WTC11 (cell line): ENCODE measurements around the gene TULP3. TPM values are rescaled to one million over a fixed set of nuclear protein-coding genes. Genes with fewer than 3 reads are reported as not detected.

Source experiments
- ATAC-seq: fragments of 200-7000 bp; cut with Tn5 transposase; 2 replicates; pipeline ENCODE4 v1.10.0; 2021; ENCODE audit warnings: mild to moderate bottlenecking, moderate library complexity
- CTCF ChIA-PET: fragments of 300-600 bp; sonication (Branson Sonifier 250); formaldehyde crosslinking; loops from one replicate; lab custom pipeline; 2021; ENCODE audit warnings: antibody characterized with exemption; lab: Charles Lee
- POLR2A ChIA-PET: fragments of 350-600 bp; sonication (Branson Sonifier 250); formaldehyde crosslinking; loops from one replicate; lab custom pipeline; 2021; ENCODE audit warnings: antibody characterized with exemption; lab: Charles Lee
- DNase-seq: peaks from one replicate; pipeline ENCODE4 v3.0.0; 2021; ENCODE audit warnings: low spot score
- H3K27ac Mint-ChIP-seq: 2 replicates; pipeline ENCODE4 v1.8.0; 2021; ENCODE audit warnings: mixed read lengths
- H3K27me3 Mint-ChIP-seq: 2 replicates; pipeline ENCODE4 v1.8.0; 2021; ENCODE audit warnings: low read depth, mild to moderate bottlenecking, moderate library complexity, mixed read lengths
- H3K36me3 Mint-ChIP-seq: 2 replicates; pipeline ENCODE4 v1.8.0; 2021; ENCODE audit warnings: mixed read lengths
- H3K4me1 Mint-ChIP-seq: 2 replicates; pipeline ENCODE4 v1.8.0; 2022; ENCODE audit warnings: mixed read lengths
- H3K4me3 Mint-ChIP-seq: 2 replicates; pipeline ENCODE4 v1.8.0; 2021; ENCODE audit warnings: mild to moderate bottlenecking, moderate library complexity, mixed read lengths
- H3K9me3 Mint-ChIP-seq: 2 replicates; pipeline ENCODE4 v1.8.0; 2021; ENCODE audit warnings: mixed read lengths
- AFF4 ChIP-seq: sonication (generic); formaldehyde crosslinking; IDR thresholded peaks from 2 replicates; pipeline ENCODE4 v1.8.1; 2023; ENCODE audit warnings: mild to moderate bottlenecking, missing genetic modification reagents, borderline replicate concordance
- ATF3 ChIP-seq: sonication (generic); formaldehyde crosslinking; conservative IDR thresholded peaks from 2 replicates; pipeline ENCODE4 v1.8.1; 2022; ENCODE audit warnings: mild to moderate bottlenecking, missing genetic modification reagents
- CBFB ChIP-seq: sonication (generic); formaldehyde crosslinking; IDR thresholded peaks from 2 replicates; pipeline ENCODE4 v1.8.1; 2022; ENCODE audit warnings: mild to moderate bottlenecking, low read depth, missing genetic modification reagents
- CREB1 ChIP-seq: sonication (generic); formaldehyde crosslinking; IDR thresholded peaks from 2 replicates; pipeline ENCODE4 v1.8.0; 2023; ENCODE audit warnings: mild to moderate bottlenecking, missing genetic modification reagents
- CTCF ChIP-seq: fragments of 200-600 bp; IDR thresholded peaks from 2 replicates; pipeline ENCODE4 v1.8.0; 2022; ENCODE audit warnings: antibody characterized with exemption
- E2F4 ChIP-seq: sonication (generic); formaldehyde crosslinking; IDR thresholded peaks from 2 replicates; pipeline ENCODE4 v1.8.1; 2022; ENCODE audit warnings: low read depth, mild to moderate bottlenecking, moderate library complexity, missing genetic modification reagents, borderline replicate concordance
- E2F5 ChIP-seq: sonication (generic); formaldehyde crosslinking; IDR thresholded peaks from 2 replicates; pipeline ENCODE4 v1.8.1; 2022; ENCODE audit warnings: mild to moderate bottlenecking, moderate library complexity, missing genetic modification reagents
- ERG ChIP-seq: fragments of 250-450 bp; sonication (Bioruptor Pico); IDR thresholded peaks from 2 replicates; pipeline ENCODE4 v1.8.0; 2021; ENCODE audit warnings: mild to moderate bottlenecking
- GABPB1 ChIP-seq: sonication (generic); formaldehyde crosslinking; IDR thresholded peaks from 2 replicates; pipeline ENCODE4 v1.8.1; 2023; ENCODE audit warnings: mild to moderate bottlenecking, missing genetic modification reagents
- IRF1 ChIP-seq: sonication (generic); formaldehyde crosslinking; IDR thresholded peaks from 2 replicates; pipeline ENCODE4 v1.8.0; 2023; ENCODE audit warnings: missing genetic modification reagents
- JUN ChIP-seq: sonication (generic); formaldehyde crosslinking; IDR thresholded peaks from 2 replicates; pipeline ENCODE4 v1.8.0; 2023; ENCODE audit warnings: mild to moderate bottlenecking, missing genetic modification reagents
- MXD4 ChIP-seq: fragments of 250-450 bp; sonication (Bioruptor Pico); IDR thresholded peaks from 2 replicates; pipeline ENCODE4 v1.8.0; 2021; ENCODE audit warnings: mild to moderate bottlenecking, moderate library complexity, borderline replicate concordance
- NR1H2 ChIP-seq: sonication (generic); formaldehyde crosslinking; IDR thresholded peaks from 2 replicates; pipeline ENCODE4 v1.9.0; 2021; ENCODE audit warnings: mild to moderate bottlenecking, moderate library complexity, missing genetic modification reagents
- SMAD3 ChIP-seq: sonication (generic); formaldehyde crosslinking; IDR thresholded peaks from 2 replicates; pipeline ENCODE4 v1.8.0; 2022; ENCODE audit warnings: missing genetic modification reagents, mild to moderate bottlenecking, borderline replicate concordance
- SP1 ChIP-seq: sonication (generic); formaldehyde crosslinking; conservative IDR thresholded peaks from 2 replicates; pipeline ENCODE4 v1.8.1; 2022; ENCODE audit warnings: missing genetic modification reagents
- TCF7 ChIP-seq: sonication (generic); formaldehyde crosslinking; IDR thresholded peaks from 2 replicates; pipeline ENCODE4 v1.8.0; 2022; ENCODE audit warnings: mild to moderate bottlenecking, low read depth, missing genetic modification reagents, moderate library complexity
- TEAD4 ChIP-seq: sonication (generic); formaldehyde crosslinking; IDR thresholded peaks from 2 replicates; pipeline ENCODE4 v1.8.0; 2022; ENCODE audit warnings: mild to moderate bottlenecking, missing genetic modification reagents
- ZMAT4 ChIP-seq: fragments of 250-450 bp; sonication (Bioruptor Pico); IDR thresholded peaks from 2 replicates; pipeline ENCODE4 v1.9.0; 2021; ENCODE audit warnings: mild to moderate bottlenecking
- ZNF317 ChIP-seq: sonication (generic); formaldehyde crosslinking; IDR thresholded peaks from 2 replicates; pipeline ENCODE4 v1.8.1; 2023; ENCODE audit warnings: low read depth, mild to moderate bottlenecking, moderate library complexity, missing genetic modification reagents, borderline replicate concordance
- ZNF416 ChIP-seq: fragments of 250-450 bp; sonication (Bioruptor Pico); IDR thresholded peaks from 2 replicates; pipeline ENCODE4 v1.9.0; 2021; ENCODE audit warnings: mild to moderate bottlenecking, inconsistent platforms
- ZNF423 ChIP-seq: fragments of 250-450 bp; sonication (Bioruptor Pico); IDR thresholded peaks from 2 replicates; pipeline ENCODE4 v2.1.2; 2022; ENCODE audit warnings: mild to moderate bottlenecking, moderate library complexity
- ZNF425 ChIP-seq: fragments of 250-450 bp; sonication (Bioruptor Pico); conservative IDR thresholded peaks from 2 replicates; pipeline ENCODE4 v1.9.0; 2021; ENCODE audit warnings: mild to moderate bottlenecking
- total RNA-seq: library from RNA; stranded (reverse); gene quantifications from 3 replicates; pipeline ENCODE4 v1.2.3, GENCODE V29; 2021

The TULP3 gene
- total RNA-seq, 1 experiment from 2014 or later = 17.4 TPM

- ChIA-PET POLR2A (interaction anchor here (0.7 to 1.8 kb wide), 7 partner anchors 11 to 168 kb away, joined by 3 to 12 read pairs (median 5); no protein-coding TSS in a partner anchor), CTCF (interaction anchor here (0.6 to 3.5 kb wide), 15 partner anchors 9 to 312 kb away, joined by 3 to 17 read pairs (median 3); partner anchors contain the start of gene TULP3)
- H3K27me3 Mint-ChIP-seq = no peaks in the 10 kb centered on the region; the same call in 1 of the 2 replicates
- peak overlapping the region; percentile 61 for H3K4me3 Mint-ChIP-seq
- H3K36me3 Mint-ChIP-seq = peaks cover 21% of the 10 kb centered on the region
- peaks cover 53% of the 10 kb centered on the region for H3K4me1 Mint-ChIP-seq
- no peak for TF ChIP-seq MXD4 (CRISPR knock-in tag)
- TF ChIP-seq GABPB1 (CRISPR knock-in tag) = 0 out of 2 replicates have a peak, but pooled peaks have one; percentile 34
- TF ChIP-seq ZNF416 = no peak
- no peak for TF ChIP-seq TEAD4
- peak; percentile 96 for TF ChIP-seq ZNF423 (CRISPR knock-in tag)
- TF ChIP-seq AFF4 (CRISPR knock-in tag) = no peak
- no peak for TF ChIP-seq SMAD3 (CRISPR knock-in tag)
- no peak for TF ChIP-seq E2F4 (CRISPR knock-in tag)
- 0 out of 2 replicates have a peak, but pooled peaks have one; percentile 53 for TF ChIP-seq SP1
- TF ChIP-seq ERG (CRISPR knock-in tag) = no peak
- no peak for TF ChIP-seq JUN (CRISPR knock-in tag)
- TF ChIP-seq ZMAT4 (CRISPR knock-in tag) = no peak
- no peaks in the 10 kb centered on the region for H3K9me3 Mint-ChIP-seq
- peak overlapping the region; percentile 98 for H3K27ac Mint-ChIP-seq
- ATAC-seq (peak; percentile 53), DNase-seq (peak; percentile 57)
Observed at GRCh38 chr12:2963760-2964292, 73.1 kb downstream of the TULP3 start.

GRCh38 chr12:2967651-2968050, 77.0 kb downstream of the TULP3 start:
- Mint-ChIP-seq H3K4me3 (no peak overlapping the region), H3K36me3 (peaks cover 41% of the 10 kb centered on the region)
- CTCF ChIA-PET = interaction anchor here (1.0 to 1.4 kb wide), 3 partner anchors 33 to 106 kb away, joined by 3 read pairs; no protein-coding TSS in a partner anchor
- TF ChIP-seq IRF1 = no peak
- no peak for TF ChIP-seq GABPB1 (CRISPR knock-in tag)
- no peak for TF ChIP-seq NR1H2 (CRISPR knock-in tag)
- no peak for TF ChIP-seq CREB1
- no peak for TF ChIP-seq CBFB (CRISPR knock-in tag)
- TF ChIP-seq ZNF317 = no peak
- no peak for TF ChIP-seq ZNF425
- TF ChIP-seq CTCF = no peak
- no peak for TF ChIP-seq E2F5 (CRISPR knock-in tag)
- TF ChIP-seq ATF3 (CRISPR knock-in tag) = no peak
- TF ChIP-seq TCF7 = no peak

More at GRCh38 chr12:2967651-2968050, 77.0 kb downstream of the TULP3 start:
- POLR2A ChIA-PET = interaction anchor here (0.7 kb wide), 1 partner anchor 572 kb away, joined by 7 read pairs; no protein-coding TSS in a partner anchor
- ATAC-seq (no peak), DNase-seq (no peak)
- Mint-ChIP-seq H3K27me3 (no peaks in the 10 kb centered on the region), H3K9me3 (no peaks in the 10 kb centered on the region), H3K27ac (peak overlapping the region; percentile 95), H3K4me1 (peaks cover 36% of the 10 kb centered on the region)
